HG03378 (cell line): Measurements from ENCODE around the gene EMX2.

Source experiments
- ATAC-seq: cut with Tn5 transposase; IDR thresholded peaks from one replicate; pipeline ENCODE4 v1.9.1; 2021; ENCODE audit warnings: mild to moderate bottlenecking, moderate library complexity; ENCODE audit not compliant: unreplicated experiment

Gene EMX2

DNA sequence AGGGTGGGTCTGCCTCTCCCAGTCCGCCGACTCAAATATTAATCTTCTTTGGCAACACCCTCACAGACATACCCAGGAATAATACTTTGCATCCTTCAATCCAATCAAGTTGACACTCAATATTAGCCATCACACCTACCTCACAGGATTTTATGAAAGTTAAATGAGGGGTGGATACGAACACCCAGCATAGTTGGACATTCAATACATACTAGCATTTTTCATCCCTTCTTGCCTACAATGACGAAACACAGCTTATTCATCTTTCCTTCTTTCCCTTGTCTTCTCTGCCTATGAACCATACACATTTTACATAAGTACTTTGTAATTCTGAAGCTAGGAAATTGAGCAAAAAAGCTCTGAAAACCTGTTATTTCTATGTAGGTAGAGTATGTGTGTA, 48.5 kb downstream of the EMX2 start:
- no peak for ATAC-seq

GRCh38 chr10:117594722-117595121, 52.2 kb downstream of the EMX2 start:
- ATAC-seq: no peak

GRCh38 chr10:117596706-117597105, 54.2 kb downstream of the EMX2 start:
- no peak for ATAC-seq

GRCh38 chr10:117597216-117597615, 54.7 kb downstream of the EMX2 start:
- ATAC-seq: no peak
